B cell (primary cell): Measurements from ENCODE around the gene MIPOL1. TPM values are rescaled to one million over a fixed set of nuclear protein-coding genes. Genes with fewer than 3 reads are reported as not detected.
"Not testable (repeated sequence)": the region's sequence is repeated elsewhere in the genome, so short reads cannot be mapped to it uniquely, and the experiment has no call there.

Experiments
- ATAC-seq: fragments of 200-7000 bp; cut with Tn5 transposase; one replicate; pipeline ENCODE4 v1.10.0; 2021; ENCODE audit warnings: low read depth, mild to moderate bottlenecking, moderate number of reproducible peaks, moderate library complexity
- CTCF ChIA-PET: fragments of 350-600 bp; sonication (Branson Sonifier 250); formaldehyde crosslinking; loops from one replicate; lab custom pipeline; 2021; ENCODE audit warnings: antibody characterized with exemption, inconsistent platforms; lab: Charles Lee
- POLR2A ChIA-PET: fragments of 350-600 bp; sonication (Branson Sonifier 250); formaldehyde crosslinking; loops from one replicate; lab custom pipeline; 2021; ENCODE audit warnings: antibody characterized with exemption; lab: Charles Lee
- DNase-seq: peaks from one replicate; pipeline ENCODE4 v3.0.0; 2013
- H2AFZ ChIP-seq: 2 replicates; pipeline ENCODE4 v1.6.1; 2012; ENCODE audit warnings: mild to moderate bottlenecking, low read depth, low read length; ENCODE audit not compliant: insufficient read depth, poor library complexity, severe bottlenecking
- H3K27ac ChIP-seq, 2 donors: 1 replicate in 1 of 2; 2 replicates in 1 of 2; pipeline ENCODE4 v1.5.1; 2012 to 2013; ENCODE audit warnings: low read length in 2 of 2, mild to moderate bottlenecking in 2 of 2, moderate library complexity in 1 of 2
- H3K27me3 ChIP-seq, 4 experiments: fragments of 200-600 bp in 1 of 4; sonication (generic) in 1 of 4; replicated peaks in 1 of 4; 1 replicate in 2 of 4; 2 replicates in 2 of 4; pipeline versions ENCODE4 v1.6.1 to v1.7.0; 2013 to 2016; ENCODE audit warnings: low read length in 3 of 4, mild to moderate bottlenecking in 2 of 4, mixed read lengths in 1 of 4, moderate library complexity in 1 of 4; ENCODE audit not compliant: insufficient read depth in 4 of 4, control insufficient read depth in 3 of 4; ENCODE audit errors: control extremely low read depth in 1 of 4
- H3K36me3 ChIP-seq, 2 experiments: replicated peaks in 1 of 2; 1 replicate in 1 of 2; 2 replicates in 1 of 2; pipeline versions ENCODE4 v1.6.1 to v1.7.1; 2013; ENCODE audit warnings: low read length in 1 of 2; ENCODE audit not compliant: insufficient read depth in 2 of 2, control insufficient read depth in 1 of 2; ENCODE audit errors: control extremely low read depth in 1 of 2, extremely low read depth in 1 of 2
- H3K4me1 ChIP-seq, 2 donors: fragments of 200-600 bp in 1 of 2; sonication (generic) in 1 of 2; 1 replicate in 1 of 2; 2 replicates in 1 of 2; pipeline versions ENCODE4 v1.5.1 to v1.6.1; 2013 to 2017; ENCODE audit warnings: low read length in 2 of 2; ENCODE audit not compliant: control insufficient read depth in 2 of 2, insufficient read depth in 2 of 2
- H3K4me2 ChIP-seq: replicated peaks from 2 replicates; pipeline ENCODE3; 2012; ENCODE audit warnings: mild to moderate bottlenecking, low read depth, low read length; ENCODE audit not compliant: poor library complexity, severe bottlenecking
- H3K4me3 ChIP-seq, 5 experiments: fragments of 200-600 bp in 1 of 5; sonication (generic) in 1 of 5; 1 replicate in 3 of 5; 2 replicates in 2 of 5; pipeline versions ENCODE4 v1.5.1 to v1.7.0; 2011 to 2016; ENCODE audit warnings: low read length in 4 of 5, mild to moderate bottlenecking in 4 of 5, low read depth in 2 of 5, control low read depth in 1 of 5, moderate library complexity in 1 of 5; ENCODE audit not compliant: insufficient read depth in 1 of 5; ENCODE audit errors: control extremely low read depth in 1 of 5, extremely low read depth in 1 of 5
- H3K79me2 ChIP-seq: fragments of 200-600 bp; sonication (generic); one replicate; pipeline ENCODE4 v1.6.0; 2016; ENCODE audit warnings: low read length; ENCODE audit not compliant: control insufficient read depth, insufficient read depth
- H3K9ac ChIP-seq: fragments of 200-600 bp; sonication (generic); 2 replicates; pipeline ENCODE4 v1.6.1; 2017; ENCODE audit warnings: mild to moderate bottlenecking, low read length, moderate library complexity
- H3K9me3 ChIP-seq, 3 donors: one replicate each; pipeline versions ENCODE4 v1.6.1 to v1.7.1; 2013; ENCODE audit warnings: low read length in 2 of 3; ENCODE audit not compliant: control insufficient read depth in 2 of 3, insufficient read depth in 1 of 3; ENCODE audit errors: control extremely low read depth in 1 of 3
- H4K20me1 ChIP-seq: 2 replicates; pipeline ENCODE4 v1.6.0; 2012; ENCODE audit warnings: mild to moderate bottlenecking, low read length; ENCODE audit not compliant: insufficient read depth, control insufficient read depth, poor library complexity, severe bottlenecking
- H3K27ac Mint-ChIP-seq: one replicate; pipeline ENCODE4 v1.8.0; 2021; ENCODE audit warnings: mixed read lengths
- H3K27me3 Mint-ChIP-seq: one replicate; pipeline ENCODE4 v1.8.0; 2021; ENCODE audit warnings: mixed read lengths
- H3K4me1 Mint-ChIP-seq: one replicate; pipeline ENCODE4 v1.8.0; 2021; ENCODE audit warnings: mixed read lengths
- H3K4me3 Mint-ChIP-seq: one replicate; pipeline ENCODE4 v1.8.0; 2021; ENCODE audit warnings: mixed read lengths
- H3K9me3 Mint-ChIP-seq: one replicate; pipeline ENCODE4 v1.8.0; 2022; ENCODE audit warnings: mixed read lengths; ENCODE audit not compliant: insufficient read depth
- CTCF ChIP-seq: fragments of 200-600 bp; IDR thresholded peaks from one replicate; pipeline ENCODE4 v1.8.0; 2022; ENCODE audit warnings: antibody characterized with exemption, mild to moderate bottlenecking
- EZH2 ChIP-seq: IDR thresholded peaks from 2 replicates; pipeline ENCODE4 v1.6.1; 2012; ENCODE audit warnings: borderline replicate concordance, low read depth, mild to moderate bottlenecking, moderate library complexity, low read length; ENCODE audit not compliant: insufficient read depth, poor library complexity, severe bottlenecking
- WGBS: methylation state at CpG from one replicate; pipeline ENCODE4 v1.1.5; 2013; ENCODE audit warnings: missing lambda C conversion rate; ENCODE audit not compliant: insufficient coverage; 5-methylcytosine and 5-hydroxymethylcytosine counted together
- intact Hi-C: fragments of 100-400 bp; cut with micrococcal nuclease; formaldehyde crosslinking; loops from one replicate; pipeline ENCODE4 v1.10.0; 2022
- polyA plus RNA-seq: library from polyadenylated mRNA; depleted of rRNA; stranded (reverse); fragments of >200 nt; gene quantifications from 2 replicates; pipeline ENCODE4 v1.2.3, GENCODE V29; 2012
- total RNA-seq, 2 donors: library from RNA; stranded (reverse); fragments of 120-200 nt in 1 of 2; gene quantifications; 1 replicate in 1 of 2; 2 replicates in 1 of 2; pipeline versions ENCODE4 v1.2.3 to v1.2.4, GENCODE V29; 2013 to 2022

Gene MIPOL1
- total and polyA plus RNA-seq, 2 donors (not counting 1 experiment from before 2014, with no cell fraction given) = 0.17 TPM; not detected in 1

- Histone ChIP-seq H2AFZ (no peak overlapping the region), H3K4me3 (no peak overlapping the region), H3K27ac (no peak overlapping the region), H3K36me3 (no peaks in the 10 kb centered on the region), H3K4me1 (no peaks in the 10 kb centered on the region), H3K27me3 (peaks cover 0 to 10% (median 7%) of the 10 kb centered on the region in 4 experiments), H3K9me3 (peaks cover 0 to 8% (median 0%) of the 10 kb centered on the region in 3 donors), H3K4me2 (no peak overlapping the region), H3K79me2 (no peaks in the 10 kb centered on the region), H3K9ac (no peak overlapping the region), H4K20me1 (no peaks in the 10 kb centered on the region)
- ChIA-PET CTCF (no interaction called here), POLR2A (no interaction called here)
- no peak overlapping the region for H3K4me3 Mint-ChIP-seq
- peaks cover 13% of the 10 kb centered on the region for H3K27me3 Mint-ChIP-seq
- no peaks in the 10 kb centered on the region for H3K4me1 Mint-ChIP-seq
- no peak for TF ChIP-seq EZH2
- no peak for TF ChIP-seq CTCF
- intact Hi-C loops = no loop called here
- DNase-seq (no peak), ATAC-seq (no peak)
- H3K27ac Mint-ChIP-seq = no peak overlapping the region
- peaks cover 3% of the 10 kb centered on the region for H3K9me3 Mint-ChIP-seq
- WGBS = no CpG with 5 or more reads among the region's 5 CpGs
These were observed 24.7 kb upstream of the MIPOL1 start for GRCh38 chr14:37172936-37173614.

- H3K4me2 ChIP-seq = no peak overlapping the region
- no peaks in the 10 kb centered on the region for H3K36me3 ChIP-seq
- peaks cover 0 to 11% (median 0%) of the 10 kb centered on the region in 3 donors for H3K9me3 ChIP-seq
- no peaks in the 10 kb centered on the region for H4K20me1 ChIP-seq
- H3K4me3 ChIP-seq = no peak overlapping the region
- ATAC-seq = no peak
- Mint-ChIP-seq H3K4me3 (no peak overlapping the region), H3K27ac (no peak overlapping the region), H3K9me3 (peaks cover 3% of the 10 kb centered on the region), H3K27me3 (no peaks in the 10 kb centered on the region), H3K4me1 (no peaks in the 10 kb centered on the region)
- no peak overlapping the region for H3K9ac ChIP-seq
- no peak for TF ChIP-seq EZH2
- TF ChIP-seq CTCF = no peak
- H3K4me1 ChIP-seq = no peaks in the 10 kb centered on the region
- intact Hi-C loops = no loop called here
- H3K79me2 ChIP-seq = no peaks in the 10 kb centered on the region
- no peak for DNase-seq
- H3K27me3 ChIP-seq = no peaks in the 10 kb centered on the region
- ChIA-PET POLR2A (no interaction called here), CTCF (no interaction called here)
- no peak overlapping the region for H2AFZ ChIP-seq
- H3K27ac ChIP-seq = no peak overlapping the region
- WGBS = 83% methylated on average over 1 of the region's 4 CpGs
These were observed 17.7 kb upstream of the MIPOL1 start for GRCh38 chr14:37179896-37180502.

- intact Hi-C loops, H3K9me3 Mint-ChIP-seq, H3K9ac ChIP-seq, H3K4me3 ChIP-seq, H3K4me1 Mint-ChIP-seq, H3K27me3 Mint-ChIP-seq, H3K4me3 Mint-ChIP-seq, H3K4me2 ChIP-seq, H3K4me1 ChIP-seq, DNase-seq, CTCF ChIA-PET, H3K79me2 ChIP-seq, H3K27me3 ChIP-seq, H2AFZ ChIP-seq, H3K27ac ChIP-seq, H3K27ac Mint-ChIP-seq, POLR2A ChIA-PET, ATAC-seq, H4K20me1 ChIP-seq, H3K36me3 ChIP-seq: not testable (repeated sequence)
- H3K9me3 ChIP-seq = peaks cover 0 to 11% (median 0%) of the 10 kb centered on the region in 3 donors
- 100% methylated on average over 1 of the region's 7 CpGs for WGBS
These were observed 16.9 kb upstream of the MIPOL1 start for GRCh38 chr14:37180886-37181285.
